Upper lobe of left lung (tissue), 6 donors: Measurements from ENCODE around the gene SCN8A. TPM values are rescaled to one million over a fixed set of nuclear protein-coding genes. Genes with fewer than 3 reads are reported as not detected.

ENCODE experiments used
- ATAC-seq, 2 donors: fragments of 200-7000 bp; cut with Tn5 transposase; one replicate each; pipeline ENCODE4 v1.9.1; 2022; ENCODE audit warnings: mild to moderate bottlenecking in 2 of 2, moderate library complexity in 2 of 2; ENCODE audit not compliant: low FRiP score in 2 of 2
- DNase-seq, 2 donors: peaks; one replicate each; pipeline ENCODE4 v3.0.0-alpha.2; 2019 to 2020
- H3K27ac ChIP-seq, 4 donors: fragments of 200-600 bp; sonication (generic); one replicate each; pipeline ENCODE4 v1.5.1; 2016 to 2019
- H3K27me3 ChIP-seq, 4 donors: fragments of 200-600 bp; sonication (generic); one replicate each; pipeline ENCODE4 v1.5.1; 2017 to 2019
- H3K36me3 ChIP-seq, 4 donors: fragments of 200-600 bp; sonication (generic); one replicate each; pipeline ENCODE4 v1.5.1; 2016 to 2019
- H3K4me1 ChIP-seq, 4 donors: fragments of 200-600 bp; sonication (generic); one replicate each; pipeline ENCODE4 v1.5.1; 2018 to 2019
- H3K4me3 ChIP-seq, 4 donors: fragments of 200-600 bp; sonication (generic); one replicate each; pipeline ENCODE4 v1.5.1; 2017 to 2019; ENCODE audit warnings: mild to moderate bottlenecking in 2 of 4, moderate library complexity in 1 of 4
- H3K9me3 ChIP-seq, 4 donors: fragments of 200-600 bp; sonication (generic); one replicate each; pipeline ENCODE4 v1.5.1; 2018 to 2019
- EP300 ChIP-seq, 4 donors: sonication (generic); formaldehyde crosslinking; IDR thresholded peaks; one replicate each; pipeline ENCODE4 v1.5.1; 2017; ENCODE audit warnings: antibody characterized with exemption in 4 of 4, control low read depth in 2 of 4
- POLR2A ChIP-seq, 4 donors: fragments of 450-650 bp; IDR thresholded peaks; one replicate each; pipeline ENCODE4 v1.5.1; 2016 to 2017; ENCODE audit warnings: antibody characterized with exemption in 4 of 4, mild to moderate bottlenecking in 2 of 4
- POLR2AphosphoS5 ChIP-seq, 2 donors: sonication (generic); formaldehyde crosslinking; IDR thresholded peaks; one replicate each; pipeline ENCODE4 v1.5.1; 2017; ENCODE audit warnings: antibody characterized with exemption in 2 of 2
- WGBS, 2 donors: methylation state at CpG; one replicate each; pipeline ENCODE4 v1.1.5; 2017 to 2018; 5-methylcytosine and 5-hydroxymethylcytosine counted together
- total RNA-seq, 6 donors: library from RNA; depleted of rRNA in 4 of 6; stranded (reverse); fragments of >200 nt in 4 of 6; gene quantifications; one replicate each; pipeline versions ENCODE4 v1.1.0 to v1.2.1, GENCODE V29; 2016 to 2021
- TF ChIP-seq, protein P1 (sequence below), 6 experiments: fragments of 450-650 bp in 4 of 6; fragments of 200-600 bp in 2 of 6; sonication (generic) in 2 of 6; IDR thresholded peaks; one replicate each; pipeline ENCODE4 v1.5.1; 2016 to 2019; ENCODE audit warnings: antibody characterized with exemption in 6 of 6
- donor health status: DM: no; HTN: no; CAD: no; lungs with moderate emphysema.
- donor health status: DM: no; HTN: yes; CAD: no; lungs with severe emphysema.

SCN8A gene
- total RNA-seq, 6 donors from 2014 or later, result 0.11 to 1.1 (median 0.37) TPM; not detected in 1

DNA sequence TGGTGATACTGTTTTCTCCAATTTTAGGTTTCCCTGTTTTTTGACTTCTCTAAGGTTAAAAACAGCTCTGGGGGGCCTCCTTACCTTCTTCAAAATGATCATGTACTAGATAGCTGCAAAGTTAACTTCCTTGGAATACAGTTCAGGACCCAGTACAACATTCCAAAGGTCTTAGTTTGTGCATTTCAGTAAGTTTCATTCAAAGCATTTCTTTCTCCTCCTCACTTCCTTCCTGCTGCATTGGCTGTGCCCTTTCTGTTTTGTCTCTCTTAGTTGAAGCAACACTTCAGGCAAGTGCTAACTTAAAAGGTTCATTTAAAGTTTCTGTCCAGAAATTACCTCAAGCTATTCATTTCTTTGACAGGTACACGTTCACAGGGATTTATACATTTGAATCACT, 95.7 kb downstream of the SCN8A start:
- Histone ChIP-seq H3K27ac (no peak overlapping the region), H3K9me3 (no peaks in the 10 kb centered on the region), H3K4me1 (peaks cover 0 to 8% (median 3%) of the 10 kb centered on the region in 4 donors), H3K36me3 (no peaks in the 10 kb centered on the region), H3K4me3 (no peak overlapping the region), H3K27me3 (no peaks in the 10 kb centered on the region)
- ATAC-seq, result no peak
- WGBS, 2 donors, result 69 to 75% methylated on average over 1 of the region's 1 CpG
- DNase-seq, result no peak
- TF ChIP-seq, protein P1, sequence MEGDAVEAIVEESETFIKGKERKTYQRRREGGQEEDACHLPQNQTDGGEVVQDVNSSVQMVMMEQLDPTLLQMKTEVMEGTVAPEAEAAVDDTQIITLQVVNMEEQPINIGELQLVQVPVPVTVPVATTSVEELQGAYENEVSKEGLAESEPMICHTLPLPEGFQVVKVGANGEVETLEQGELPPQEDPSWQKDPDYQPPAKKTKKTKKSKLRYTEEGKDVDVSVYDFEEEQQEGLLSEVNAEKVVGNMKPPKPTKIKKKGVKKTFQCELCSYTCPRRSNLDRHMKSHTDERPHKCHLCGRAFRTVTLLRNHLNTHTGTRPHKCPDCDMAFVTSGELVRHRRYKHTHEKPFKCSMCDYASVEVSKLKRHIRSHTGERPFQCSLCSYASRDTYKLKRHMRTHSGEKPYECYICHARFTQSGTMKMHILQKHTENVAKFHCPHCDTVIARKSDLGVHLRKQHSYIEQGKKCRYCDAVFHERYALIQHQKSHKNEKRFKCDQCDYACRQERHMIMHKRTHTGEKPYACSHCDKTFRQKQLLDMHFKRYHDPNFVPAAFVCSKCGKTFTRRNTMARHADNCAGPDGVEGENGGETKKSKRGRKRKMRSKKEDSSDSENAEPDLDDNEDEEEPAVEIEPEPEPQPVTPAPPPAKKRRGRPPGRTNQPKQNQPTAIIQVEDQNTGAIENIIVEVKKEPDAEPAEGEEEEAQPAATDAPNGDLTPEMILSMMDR (IDR thresholded peaks at IDR 0.05), result no peak
- TF ChIP-seq POLR2A (IDR thresholded peaks at IDR 0.05) (no peak), POLR2AphosphoS5 (IDR thresholded peaks at IDR 0.05) (no peak), EP300 (IDR thresholded peaks at IDR 0.05) (no peak)

DNA sequence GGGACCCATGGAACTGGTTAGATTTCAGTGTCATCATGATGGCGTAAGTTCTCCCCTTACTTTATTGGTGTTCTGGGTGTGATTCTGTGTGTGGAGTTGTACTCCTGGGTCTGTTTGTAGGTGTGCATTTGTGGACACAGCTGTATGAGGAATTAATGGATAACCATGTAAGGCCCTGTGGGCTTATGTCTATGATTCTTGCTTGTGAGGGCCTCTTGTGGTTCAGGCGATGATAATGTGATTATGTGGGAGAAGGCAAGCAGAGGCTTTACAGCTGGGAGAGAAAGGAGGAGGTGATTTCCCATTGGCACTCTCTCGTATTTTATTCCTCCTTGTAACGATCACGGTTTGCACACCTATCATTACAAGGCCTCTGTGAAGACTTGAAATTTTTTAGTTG, 96.1 kb downstream of the SCN8A start:
- TF ChIP-seq, protein P1 (IDR thresholded peaks at IDR 0.05), result no peak
- no peak for TF ChIP-seq EP300 (IDR thresholded peaks at IDR 0.05)
- TF ChIP-seq POLR2AphosphoS5 (IDR thresholded peaks at IDR 0.05), result no peak
- TF ChIP-seq POLR2A (IDR thresholded peaks at IDR 0.05), result no peak
- WGBS, 2 donors, result 94 to 97% methylated on average over 5 of the region's 5 CpGs
- no peaks in the 10 kb centered on the region for H3K36me3 ChIP-seq
- H3K27me3 ChIP-seq, result no peaks in the 10 kb centered on the region
- no peaks in the 10 kb centered on the region for H3K9me3 ChIP-seq
- H3K4me3 ChIP-seq, result no peak overlapping the region
- peaks cover 0 to 8% (median 3%) of the 10 kb centered on the region in 4 donors for H3K4me1 ChIP-seq
- DNase-seq, result no peak
- no peak overlapping the region for H3K27ac ChIP-seq
- no peak for ATAC-seq

DNA sequence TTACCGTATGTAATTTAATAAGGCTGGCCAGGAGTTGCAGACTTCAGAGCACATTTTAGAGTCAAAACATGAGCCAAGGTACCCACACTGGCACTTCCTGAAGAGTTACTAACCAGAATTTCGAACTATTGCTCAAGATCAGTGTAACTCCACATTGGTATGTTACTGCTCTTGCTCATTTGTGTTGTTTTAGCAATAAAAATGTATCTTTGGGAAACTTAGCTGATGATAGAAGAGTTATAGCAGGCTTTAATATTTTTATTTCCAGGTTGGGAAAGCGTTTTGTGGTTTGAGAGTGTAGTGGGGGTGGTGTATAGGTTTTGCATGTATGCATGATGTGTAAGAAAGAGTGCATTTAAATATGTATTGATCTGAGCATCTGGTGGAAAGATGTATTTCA, 96.6 kb downstream of the SCN8A start:
- Histone ChIP-seq H3K9me3 (no peaks in the 10 kb centered on the region), H3K36me3 (no peaks in the 10 kb centered on the region), H3K27ac (no peak overlapping the region), H3K4me3 (no peak overlapping the region), H3K4me1 (peaks cover 0 to 8% (median 3%) of the 10 kb centered on the region in 4 donors), H3K27me3 (no peaks in the 10 kb centered on the region)
- no peak for ATAC-seq
- 65 to 83% methylated on average over 3 of the region's 3 CpGs for WGBS, 2 donors
- no peak for TF ChIP-seq POLR2A (IDR thresholded peaks at IDR 0.05)
- no peak for TF ChIP-seq EP300 (IDR thresholded peaks at IDR 0.05)
- TF ChIP-seq, protein P1 (IDR thresholded peaks at IDR 0.05), result no peak
- TF ChIP-seq POLR2AphosphoS5 (IDR thresholded peaks at IDR 0.05), result no peak
- no peak for DNase-seq

DNA sequence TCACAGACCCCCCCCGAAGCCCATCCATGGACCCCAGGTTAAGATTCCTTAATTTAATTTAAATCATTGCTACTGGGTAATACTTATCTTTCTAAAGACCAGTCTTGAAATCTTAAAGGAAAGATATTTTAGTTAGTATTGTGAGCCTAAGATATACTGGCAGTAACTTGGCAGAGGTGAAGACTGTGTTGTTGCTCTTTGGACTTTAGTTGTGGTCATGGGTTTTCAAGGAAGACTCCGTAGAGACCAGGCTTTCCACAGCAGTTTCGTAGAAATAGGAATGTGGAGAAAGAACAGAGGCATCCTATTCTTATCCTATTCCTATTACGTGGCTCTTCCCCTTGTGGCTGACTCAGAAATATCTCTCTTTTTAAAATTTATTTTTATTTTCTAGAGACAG, 99.0 kb downstream of the SCN8A start:
- TF ChIP-seq EP300 (IDR thresholded peaks at IDR 0.05) (no peak), POLR2AphosphoS5 (IDR thresholded peaks at IDR 0.05) (no peak), POLR2A (IDR thresholded peaks at IDR 0.05) (no peak)
- TF ChIP-seq, protein P1 (IDR thresholded peaks at IDR 0.05), result no peak
- no peaks in the 10 kb centered on the region for H3K36me3 ChIP-seq
- H3K27ac ChIP-seq, result no peak overlapping the region
- ATAC-seq (no peak), DNase-seq (no peak)
- H3K27me3 ChIP-seq, result no peaks in the 10 kb centered on the region
- 83 to 96% methylated on average over 4 of the region's 4 CpGs for WGBS, 2 donors
- H3K4me1 ChIP-seq, result no peaks in the 10 kb centered on the region
- H3K4me3 ChIP-seq, result no peak overlapping the region
- no peaks in the 10 kb centered on the region for H3K9me3 ChIP-seq

DNA sequence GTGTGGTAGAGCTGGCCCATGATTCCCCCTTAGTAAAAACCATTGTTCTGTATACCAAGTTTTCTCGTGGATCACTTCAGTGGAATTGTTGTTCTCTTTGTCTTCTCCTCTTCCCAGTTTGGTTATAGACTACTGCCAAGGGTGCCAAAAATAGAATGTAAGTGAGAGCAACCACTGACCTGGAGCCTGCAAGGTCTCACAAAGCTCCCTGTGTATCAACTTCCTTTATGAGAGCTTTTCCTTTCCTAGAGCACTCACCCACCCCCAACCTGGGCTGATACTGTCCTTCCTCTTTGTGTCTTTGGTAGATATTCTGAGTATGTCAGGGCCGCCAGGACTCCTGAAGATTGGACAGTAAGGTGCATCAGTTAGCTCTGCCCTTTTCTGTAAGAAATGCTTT, 101.0 kb downstream of the SCN8A start:
- DNase-seq (no peak), ATAC-seq (no peak)
- Histone ChIP-seq H3K36me3 (no peaks in the 10 kb centered on the region), H3K4me1 (no peaks in the 10 kb centered on the region), H3K27ac (no peak overlapping the region), H3K9me3 (no peaks in the 10 kb centered on the region), H3K27me3 (no peaks in the 10 kb centered on the region), H3K4me3 (no peak overlapping the region)
- 69 to 72% methylated on average over 2 of the region's 2 CpGs for WGBS, 2 donors
- TF ChIP-seq POLR2AphosphoS5 (IDR thresholded peaks at IDR 0.05), result no peak
- no peak for TF ChIP-seq POLR2A (IDR thresholded peaks at IDR 0.05)
- TF ChIP-seq, protein P1 (IDR thresholded peaks at IDR 0.05), result no peak
- no peak for TF ChIP-seq EP300 (IDR thresholded peaks at IDR 0.05)
